Activated CD4-positive, alpha-beta T cell treated with anti-CD3 and anti-CD28 coated beads for 36 hours (primary cell): ENCODE measurements around the gene SNCAIP. TPM values are rescaled to one million over a fixed set of nuclear protein-coding genes. Genes with fewer than 3 reads are reported as not detected.
"Not testable (repeated sequence)": the region's sequence is repeated elsewhere in the genome, so short reads cannot be mapped to it uniquely, and the experiment has no call there.

ENCODE experiments used
- ATAC-seq: fragments of 200-7000 bp; cut with Tn5 transposase; one replicate; pipeline ENCODE4 v1.10.0; 2021; ENCODE audit warnings: mild to moderate bottlenecking, moderate library complexity
- CTCF ChIA-PET: fragments of 350-600 bp; sonication (Branson Sonifier 250); formaldehyde crosslinking; loops from one replicate; lab custom pipeline; 2021; ENCODE audit warnings: antibody characterized with exemption; lab: Charles Lee
- POLR2A ChIA-PET: fragments of 350-600 bp; sonication (Branson Sonifier 250); formaldehyde crosslinking; loops from one replicate; lab custom pipeline; 2021; ENCODE audit warnings: antibody characterized with exemption, inconsistent platforms; lab: Charles Lee
- DNase-seq: peaks from one replicate; pipeline ENCODE4 v3.0.0-alpha.2; 2020
- H3K27ac Mint-ChIP-seq: one replicate; pipeline ENCODE4 v1.8.0; 2021; ENCODE audit warnings: mixed read lengths
- H3K27me3 Mint-ChIP-seq: one replicate; pipeline ENCODE4 v1.8.0; 2021; ENCODE audit warnings: mixed read lengths
- H3K36me3 Mint-ChIP-seq: one replicate; pipeline ENCODE4 v1.8.0; 2021; ENCODE audit warnings: low read depth, mixed read lengths
- H3K4me1 Mint-ChIP-seq: one replicate; pipeline ENCODE4 v1.8.0; 2021; ENCODE audit warnings: mixed read lengths
- H3K4me3 Mint-ChIP-seq: one replicate; pipeline ENCODE4 v1.8.0; 2021; ENCODE audit warnings: mild to moderate bottlenecking, moderate library complexity, mixed read lengths
- H3K9me3 Mint-ChIP-seq: one replicate; pipeline ENCODE4 v1.8.0; 2021; ENCODE audit warnings: low read depth, mixed read lengths
- intact Hi-C, 2 experiments: fragments of 100-400 bp; cut with DNase I in 1 of 2; cut with micrococcal nuclease in 1 of 2; formaldehyde crosslinking; loops; one replicate each; pipeline versions ENCODE4 v1.14.2 to v1.15.1; 2022 to 2024; cut with DNase I, micrococcal nuclease
- total RNA-seq, 2 experiments: library from RNA; stranded (reverse); gene quantifications; one replicate each; pipeline ENCODE4 v1.2.3, GENCODE V29; 2021

The SNCAIP gene
- total RNA-seq, 2 experiments from 2014 or later, result not detected

GRCh38 chr5:122342256-122342655, 30.2 kb downstream of the SNCAIP start:
- intact Hi-C loops, result no loop called here
- H3K27me3 Mint-ChIP-seq, result no peaks in the 10 kb centered on the region
- H3K4me3 Mint-ChIP-seq, result no peak overlapping the region
- CTCF ChIA-PET, result no interaction called here
- POLR2A ChIA-PET, result no interaction called here
- no peaks in the 10 kb centered on the region for H3K36me3 Mint-ChIP-seq
- no peaks in the 10 kb centered on the region for H3K4me1 Mint-ChIP-seq
- DNase-seq (no peak), ATAC-seq (no peak)
- no peak overlapping the region for H3K27ac Mint-ChIP-seq
- no peaks in the 10 kb centered on the region for H3K9me3 Mint-ChIP-seq

- CTCF ChIA-PET, result interaction anchor here (0.5 kb wide), 1 partner anchor 698 kb away, joined by 3 read pairs; no protein-coding TSS in a partner anchor
- no peaks in the 10 kb centered on the region for H3K4me1 Mint-ChIP-seq
- intact Hi-C loops, result no loop called here
- POLR2A ChIA-PET, result no interaction called here
- H3K4me3 Mint-ChIP-seq, result no peak overlapping the region
- DNase-seq, result no peak
- peaks cover 2% of the 10 kb centered on the region for H3K27me3 Mint-ChIP-seq
- no peak for ATAC-seq
- no peaks in the 10 kb centered on the region for H3K36me3 Mint-ChIP-seq
- H3K9me3 Mint-ChIP-seq, result no peaks in the 10 kb centered on the region
- H3K27ac Mint-ChIP-seq, result no peak overlapping the region
Measured at GRCh38 chr5:122346897-122347581, 35.0 kb downstream of the SNCAIP start.

GRCh38 chr5:122350496-122350895, 38.5 kb downstream of the SNCAIP start:
- no peaks in the 10 kb centered on the region for H3K9me3 Mint-ChIP-seq
- intact Hi-C loops, result no loop called here
- no peak overlapping the region for H3K27ac Mint-ChIP-seq
- POLR2A ChIA-PET, result no interaction called here
- no peaks in the 10 kb centered on the region for H3K4me1 Mint-ChIP-seq
- peaks cover 2% of the 10 kb centered on the region for H3K27me3 Mint-ChIP-seq
- CTCF ChIA-PET, result no interaction called here
- H3K4me3 Mint-ChIP-seq, result no peak overlapping the region
- ATAC-seq (no peak), DNase-seq (no peak)
- H3K36me3 Mint-ChIP-seq, result no peaks in the 10 kb centered on the region

GRCh38 chr5:122351416-122352157, 39.5 kb downstream of the SNCAIP start:
- no peaks in the 10 kb centered on the region for H3K4me1 Mint-ChIP-seq
- ATAC-seq (no peak), DNase-seq (no peak)
- H3K4me3 Mint-ChIP-seq, result no peak overlapping the region
- H3K27ac Mint-ChIP-seq, result no peak overlapping the region
- intact Hi-C loops, result no loop called here
- H3K36me3 Mint-ChIP-seq, result no peaks in the 10 kb centered on the region
- H3K27me3 Mint-ChIP-seq, result peaks cover 2% of the 10 kb centered on the region
- ChIA-PET POLR2A (no interaction called here), CTCF (no interaction called here)
- H3K9me3 Mint-ChIP-seq, result no peaks in the 10 kb centered on the region

- H3K36me3 Mint-ChIP-seq, result no peaks in the 10 kb centered on the region
- CTCF ChIA-PET, result no interaction called here
- no peak overlapping the region for H3K27ac Mint-ChIP-seq
- peaks cover 2% of the 10 kb centered on the region for H3K27me3 Mint-ChIP-seq
- H3K9me3 Mint-ChIP-seq, result no peaks in the 10 kb centered on the region
- no peak overlapping the region for H3K4me3 Mint-ChIP-seq
- ATAC-seq (no peak), DNase-seq (no peak)
- POLR2A ChIA-PET, result no interaction called here
- intact Hi-C loops, result no loop called here
- no peaks in the 10 kb centered on the region for H3K4me1 Mint-ChIP-seq
Measured at GRCh38 chr5:122352331-122352730, 40.3 kb downstream of the SNCAIP start.

GRCh38 chr5:122353361-122353760, 41.3 kb downstream of the SNCAIP start:
- H3K9me3 Mint-ChIP-seq, DNase-seq, ATAC-seq, CTCF ChIA-PET, H3K27me3 Mint-ChIP-seq, H3K27ac Mint-ChIP-seq, POLR2A ChIA-PET, H3K4me1 Mint-ChIP-seq, intact Hi-C loops, H3K4me3 Mint-ChIP-seq, H3K36me3 Mint-ChIP-seq: not testable (repeated sequence)

GRCh38 chr5:122354293-122354692, 42.3 kb downstream of the SNCAIP start:
- ATAC-seq, result no peak
- Mint-ChIP-seq H3K4me3 (no peak overlapping the region), H3K4me1 (no peaks in the 10 kb centered on the region), H3K27me3 (peaks cover 4% of the 10 kb centered on the region), H3K27ac (no peak overlapping the region), H3K36me3 (no peaks in the 10 kb centered on the region), H3K9me3 (no peaks in the 10 kb centered on the region)
- ChIA-PET CTCF (no interaction called here), POLR2A (no interaction called here)
- intact Hi-C loops, result no loop called here
- DNase-seq, result no peak

GRCh38 chr5:122355324-122355723, 43.3 kb downstream of the SNCAIP start:
- ATAC-seq (no peak), DNase-seq (no peak)
- Mint-ChIP-seq H3K27ac (no peak overlapping the region), H3K4me1 (no peaks in the 10 kb centered on the region), H3K36me3 (no peaks in the 10 kb centered on the region), H3K27me3 (peaks cover 4% of the 10 kb centered on the region), H3K9me3 (no peaks in the 10 kb centered on the region), H3K4me3 (no peak overlapping the region)
- ChIA-PET POLR2A (no interaction called here), CTCF (no interaction called here)
- intact Hi-C loops, result no loop called here

GRCh38 chr5:122356855-122357254, 44.8 kb downstream of the SNCAIP start:
- H3K4me3 Mint-ChIP-seq, result no peak overlapping the region
- no peaks in the 10 kb centered on the region for H3K36me3 Mint-ChIP-seq
- DNase-seq, result no peak
- H3K9me3 Mint-ChIP-seq, result no peaks in the 10 kb centered on the region
- no peaks in the 10 kb centered on the region for H3K4me1 Mint-ChIP-seq
- ChIA-PET POLR2A (no interaction called here), CTCF (interaction anchor here (1.0 to 1.2 kb wide), 2 partner anchors 11 to 18 kb away, joined by 3 read pairs; no protein-coding TSS in a partner anchor)
- intact Hi-C loops, result no loop called here
- peaks cover 2% of the 10 kb centered on the region for H3K27me3 Mint-ChIP-seq
- ATAC-seq, result no peak
- no peak overlapping the region for H3K27ac Mint-ChIP-seq

GRCh38 chr5:122358372-122358979, 46.4 kb downstream of the SNCAIP start:
- no peak for ATAC-seq
- H3K4me1 Mint-ChIP-seq, result no peaks in the 10 kb centered on the region
- peaks cover 7% of the 10 kb centered on the region for H3K27me3 Mint-ChIP-seq
- ChIA-PET CTCF (no interaction called here), POLR2A (no interaction called here)
- no peaks in the 10 kb centered on the region for H3K36me3 Mint-ChIP-seq
- no peak overlapping the region for H3K4me3 Mint-ChIP-seq
- H3K27ac Mint-ChIP-seq, result no peak overlapping the region
- intact Hi-C loops, result no loop called here
- H3K9me3 Mint-ChIP-seq, result no peaks in the 10 kb centered on the region
- DNase-seq, result no peak

GRCh38 chr5:122362361-122362760, 50.3 kb downstream of the SNCAIP start:
- DNase-seq (no peak), ATAC-seq (no peak)
- Mint-ChIP-seq H3K4me1 (no peaks in the 10 kb centered on the region), H3K4me3 (no peak overlapping the region), H3K36me3 (no peaks in the 10 kb centered on the region), H3K27ac (no peak overlapping the region), H3K9me3 (peaks cover 2% of the 10 kb centered on the region), H3K27me3 (peaks cover 10% of the 10 kb centered on the region)
- intact Hi-C loops, result no loop called here
- ChIA-PET CTCF (no interaction called here), POLR2A (no interaction called here)

- Mint-ChIP-seq H3K36me3 (no peaks in the 10 kb centered on the region), H3K27me3 (peaks cover 7% of the 10 kb centered on the region), H3K9me3 (peaks cover 2% of the 10 kb centered on the region), H3K4me1 (no peaks in the 10 kb centered on the region), H3K27ac (no peak overlapping the region), H3K4me3 (no peak overlapping the region)
- ATAC-seq, result no peak
- ChIA-PET CTCF (no interaction called here), POLR2A (no interaction called here)
- DNase-seq, result no peak
- intact Hi-C loops, result no loop called here
Measured at GRCh38 chr5:122363623-122364022, 51.6 kb downstream of the SNCAIP start.
